CD4-positive, alpha-beta T cell treated with Interferon alpha-2 for 1 hour (primary cell): Measurements from ENCODE around the gene SUCLG1.

Experiments
- DNase-seq, 2 donors: peaks; one replicate each; pipeline ENCODE4 v3.0.0-alpha.2; 2020 to 2022

The SUCLG1 gene

GRCh38 chr2:84460670-84461069, 1.6 kb upstream of the SUCLG1 start:
- no peak for DNase-seq

GRCh38 chr2:84459944-84460429, 907 bp upstream of the SUCLG1 start:
- DNase-seq: no peak

DNA sequence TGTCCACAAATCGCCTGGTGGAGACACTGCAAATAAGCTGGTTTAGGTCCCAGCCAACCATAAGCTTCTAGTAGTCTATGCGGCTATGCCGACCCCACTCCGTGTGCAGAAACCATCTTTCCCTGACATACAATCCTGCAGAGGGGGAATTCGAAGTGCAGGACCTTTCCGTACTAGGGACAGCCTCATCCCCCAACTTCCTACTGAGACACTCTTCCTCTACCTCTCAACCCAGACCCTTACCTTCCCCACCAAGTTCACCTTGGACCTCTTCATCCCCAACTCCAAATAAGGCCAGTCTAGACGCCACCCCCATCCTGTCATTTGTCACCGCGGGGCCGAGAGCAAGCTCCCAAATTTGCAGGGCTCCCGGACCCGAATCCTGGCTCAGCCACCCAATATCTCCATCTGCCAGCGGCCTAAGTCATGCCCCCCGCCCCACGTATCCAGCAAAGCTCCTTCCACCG, 496 bp downstream of the SUCLG1 start:
- DNase-seq: peak in 1 of 2 donors; percentile 32

DNA sequence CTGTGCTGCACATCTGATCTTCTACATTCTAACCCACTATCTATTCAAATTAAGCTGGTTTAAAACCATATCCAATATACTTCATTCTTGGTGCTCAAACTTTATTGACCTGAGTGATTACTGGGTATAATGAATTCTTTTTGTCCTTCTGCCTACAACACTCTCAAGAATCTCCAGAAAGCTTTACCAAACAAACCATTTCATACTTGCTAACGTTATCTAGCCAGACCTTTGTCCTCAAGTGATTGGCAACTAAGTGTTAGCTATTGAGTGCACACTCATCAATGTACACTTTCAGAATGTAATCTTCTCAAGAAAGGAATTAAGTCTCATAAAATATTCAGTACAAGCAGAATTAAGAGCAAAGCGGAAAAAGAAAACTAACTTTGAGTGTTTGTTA, 1.4 kb downstream of the SUCLG1 start:
- DNase-seq: no peak

- no peak for DNase-seq
Measured at GRCh38 chr2:84456156-84456555, 2.9 kb downstream of the SUCLG1 start.

GRCh38 chr2:84454581-84454980, 4.5 kb downstream of the SUCLG1 start:
- DNase-seq: no peak

DNA sequence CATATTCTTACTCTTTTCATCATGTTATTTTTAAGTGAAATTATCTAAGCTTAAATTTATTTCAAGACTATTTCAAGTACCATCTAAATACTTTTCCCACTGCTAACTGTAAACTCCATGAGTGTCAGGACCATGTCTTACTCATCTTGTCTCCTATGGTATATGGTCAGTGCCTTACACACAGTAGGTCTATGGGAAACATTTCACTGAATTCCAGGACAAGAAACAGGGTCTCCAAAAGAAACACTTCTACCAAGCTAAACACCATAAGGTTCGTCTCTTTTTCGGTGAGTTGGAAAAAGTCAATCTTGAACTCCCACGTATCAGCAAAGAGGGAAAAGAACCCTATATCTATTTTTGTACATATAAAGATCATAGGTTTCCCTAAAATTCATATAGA, 6.5 kb downstream of the SUCLG1 start:
- no peak for DNase-seq

- no peak for DNase-seq
Measured at GRCh38 chr2:84451579-84451978, 7.5 kb downstream of the SUCLG1 start.

GRCh38 chr2:84450288-84451227, 8.5 kb downstream of the SUCLG1 start:
- DNase-seq: no peak

DNA sequence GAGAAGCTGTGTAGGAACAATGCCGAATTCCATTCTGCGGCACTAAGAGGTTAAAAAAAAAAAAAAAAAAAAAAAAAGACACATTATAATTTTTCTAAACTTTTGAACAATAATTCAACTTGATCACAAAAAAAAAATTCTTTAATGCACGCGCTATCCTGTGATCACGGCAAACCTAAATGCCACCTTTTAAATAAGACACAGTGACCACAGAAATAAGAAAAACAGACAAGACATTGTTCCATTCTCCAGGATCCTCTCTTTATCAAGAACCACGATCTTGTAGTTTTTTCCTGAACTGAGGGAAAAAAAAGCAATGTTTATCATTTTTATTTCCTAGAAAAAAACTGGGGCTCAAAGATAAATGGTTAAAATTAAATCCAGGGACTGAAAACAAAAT, 9.4 kb downstream of the SUCLG1 start:
- DNase-seq: no peak

DNA sequence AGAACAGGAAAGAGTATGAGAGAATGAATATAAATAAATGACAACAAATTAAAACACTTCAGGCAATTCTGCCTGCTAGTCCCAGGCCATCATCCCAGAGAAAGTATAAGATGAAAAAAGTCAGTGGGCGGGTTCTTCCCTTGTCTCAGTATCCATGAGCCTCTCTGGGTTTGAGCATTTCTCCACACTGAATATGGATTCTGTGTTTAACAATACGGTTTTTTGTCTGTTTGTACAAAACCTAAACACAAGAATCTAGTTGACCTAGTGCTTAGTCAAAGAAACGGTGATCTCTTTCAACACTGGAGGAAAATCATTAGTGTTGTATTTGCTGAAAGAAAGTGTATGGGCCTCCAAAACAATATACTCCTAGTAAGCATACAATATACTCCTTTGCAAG, 10.0 kb downstream of the SUCLG1 start:
- DNase-seq: no peak

- no peak for DNase-seq
Measured at GRCh38 chr2:84443477-84443876, 15.6 kb downstream of the SUCLG1 start.

DNA sequence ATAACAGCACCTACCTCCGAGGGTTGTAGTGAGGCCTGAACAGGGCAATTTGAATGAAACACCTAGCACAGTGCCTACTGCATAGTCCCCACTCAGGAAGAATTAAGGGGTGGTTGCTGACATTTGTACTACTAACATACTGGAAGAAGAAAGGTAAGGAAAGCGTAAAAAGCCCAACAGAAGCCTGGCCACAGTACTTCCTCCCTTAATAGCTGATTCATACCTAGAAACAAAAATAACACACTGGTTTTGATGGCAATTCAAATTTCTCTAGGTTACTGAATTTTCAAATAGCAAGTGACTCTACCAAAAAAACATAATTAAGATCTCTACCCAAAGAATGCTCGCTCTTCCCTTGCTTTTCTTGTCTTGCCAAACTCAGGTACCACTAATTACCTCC, 16.2 kb downstream of the SUCLG1 start:
- no peak for DNase-seq

DNA sequence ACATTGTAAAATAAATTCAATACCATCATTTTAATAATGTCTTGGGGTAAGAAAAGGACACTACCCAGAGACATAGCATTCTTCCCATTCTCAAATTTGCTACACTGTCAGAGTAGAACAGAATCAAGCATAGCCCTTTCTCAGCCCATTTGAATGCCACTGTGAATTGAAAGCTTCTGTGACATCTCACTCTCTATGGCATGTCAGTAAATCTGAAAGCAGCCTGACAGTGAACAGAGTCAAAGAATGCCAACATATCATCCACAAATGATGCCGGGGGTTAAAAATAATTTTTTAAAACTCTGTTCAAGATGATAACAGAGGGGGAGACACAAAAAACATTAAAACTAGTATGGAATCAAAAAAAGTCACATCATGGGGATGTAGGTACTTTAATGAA, 17.6 kb downstream of the SUCLG1 start:
- no peak for DNase-seq

- DNase-seq: no peak
Measured at GRCh38 chr2:84441036-84441435, 18.0 kb downstream of the SUCLG1 start.

DNA sequence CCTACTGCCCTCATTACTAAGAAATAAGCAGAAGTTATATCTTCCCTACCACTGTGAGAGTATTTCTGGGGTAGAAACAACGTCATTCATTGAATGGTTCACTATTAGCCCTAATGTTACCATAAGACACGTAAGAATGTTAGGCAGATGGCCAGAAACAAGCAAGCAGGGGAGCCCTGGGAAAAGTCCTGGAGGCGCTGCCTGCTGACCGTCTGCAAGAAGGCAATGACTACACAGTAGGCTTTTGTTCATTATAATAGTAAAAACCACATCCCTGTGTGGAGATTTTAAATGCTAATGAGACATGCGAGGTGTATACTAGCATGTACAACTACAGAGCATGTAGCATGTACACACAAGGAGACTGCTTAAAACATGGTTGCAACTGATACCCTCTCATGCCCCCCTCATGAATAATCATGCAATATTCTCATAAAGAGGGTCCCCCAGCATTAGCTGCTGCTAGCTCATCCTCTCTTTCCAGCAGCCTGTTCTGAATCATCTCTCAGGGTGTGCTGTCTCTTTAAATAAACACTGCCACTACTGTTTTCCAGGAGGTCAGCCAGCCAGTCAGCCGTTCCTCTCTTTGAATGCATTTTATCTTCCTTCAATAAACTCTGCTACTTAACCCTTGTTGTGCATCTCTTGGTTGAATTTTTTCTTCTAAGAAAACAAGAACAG, 23.6 kb downstream of the SUCLG1 start:
- no peak for DNase-seq

DNA sequence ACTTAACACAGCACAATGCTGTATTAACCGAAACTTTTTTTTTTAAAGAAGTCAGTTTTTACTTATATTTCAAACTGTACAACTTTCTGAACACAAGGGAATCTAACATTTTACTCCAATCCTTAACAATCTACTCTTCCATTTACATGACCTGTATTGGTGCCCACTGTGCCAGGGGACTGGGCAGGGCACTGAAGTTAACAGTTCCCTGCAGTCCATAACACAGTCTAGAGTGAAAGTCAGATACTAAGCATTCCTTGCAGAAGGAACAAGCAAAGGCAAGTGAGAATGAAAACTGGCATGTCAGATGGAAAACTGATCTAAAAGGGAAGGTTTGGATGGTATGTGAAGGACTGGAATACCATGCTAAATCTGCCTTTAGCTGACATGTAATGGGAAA, 29.8 kb downstream of the SUCLG1 start:
- DNase-seq: no peak

GRCh38 chr2:84427235-84428138, 31.6 kb downstream of the SUCLG1 start:
- no peak for DNase-seq

DNA sequence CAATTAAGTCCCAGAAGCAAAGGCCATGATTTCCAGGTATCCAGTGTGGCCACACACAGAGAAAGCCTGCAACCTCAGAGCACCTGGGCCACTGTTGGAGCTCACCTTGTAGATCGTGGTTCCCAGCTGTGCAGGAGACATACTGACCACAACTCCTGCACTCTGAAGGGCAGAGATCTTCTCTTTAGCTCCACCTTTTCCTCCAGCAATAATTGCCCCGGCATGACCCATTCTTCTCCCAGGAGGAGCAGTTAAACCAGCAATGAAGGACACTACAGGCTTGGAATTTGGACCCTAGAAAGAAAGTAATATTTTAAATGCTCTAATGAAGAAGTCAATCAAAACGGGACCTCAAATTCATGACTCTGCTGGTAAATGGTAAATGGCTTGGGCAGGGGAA, 33.8 kb downstream of the SUCLG1 start:
- no peak for DNase-seq

GRCh38 chr2:84424152-84424551, 34.9 kb downstream of the SUCLG1 start:
- peak in 1 of 2 donors; percentile 5 for DNase-seq

DNA sequence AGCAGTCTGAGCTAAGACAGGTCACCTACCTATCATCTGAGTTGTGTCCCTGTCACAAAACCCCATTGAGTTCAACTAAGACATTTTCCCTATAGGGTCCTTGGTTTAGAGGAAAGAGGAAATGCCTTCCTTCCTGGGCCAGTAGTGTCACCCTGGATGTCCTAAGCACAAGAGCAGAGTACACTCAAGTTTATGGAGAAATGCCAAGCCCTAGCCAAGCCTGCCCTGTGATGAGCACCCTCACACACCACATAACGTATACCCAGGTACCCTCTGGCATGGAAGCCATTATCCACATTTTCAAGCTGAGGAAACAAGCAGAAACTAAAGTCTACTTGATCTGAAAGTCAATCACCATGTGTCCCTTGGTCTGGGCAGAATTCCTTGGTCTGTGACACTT, 37.3 kb downstream of the SUCLG1 start:
- DNase-seq: no peak

DNA sequence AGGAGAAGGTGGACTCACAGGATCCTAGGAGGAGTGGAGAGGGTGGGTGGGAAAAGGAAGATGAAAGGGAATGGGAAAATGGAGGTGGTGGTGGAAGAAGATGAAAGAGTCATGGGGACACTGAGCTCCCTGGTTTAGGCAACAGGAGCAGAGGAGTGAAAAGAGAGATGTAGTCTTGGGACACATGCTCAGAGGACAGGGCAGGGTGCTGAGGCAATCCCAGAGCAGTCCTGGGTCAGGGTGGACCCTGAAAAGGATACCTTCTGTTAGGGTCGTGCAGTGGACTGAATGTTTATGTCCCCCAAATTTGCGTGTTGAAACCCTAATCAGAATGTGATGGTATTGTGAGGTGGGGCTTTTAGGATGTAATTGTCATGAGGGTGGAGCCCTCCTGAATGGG, 37.9 kb downstream of the SUCLG1 start:
- no peak for DNase-seq
